HFFc6 (cell line): ENCODE results near the gene KRT222. TPM values are rescaled to one million over a fixed set of nuclear protein-coding genes. Genes with fewer than 3 reads are reported as not detected.

Source experiments
- DNase-seq: peaks from one replicate; pipeline ENCODE4 v3.0.0-alpha.2; 2018
- H3K27ac Mint-ChIP-seq: 2 replicates; pipeline ENCODE4 v1.8.0; 2020; ENCODE audit warnings: mild to moderate bottlenecking, mixed read lengths
- H3K27me3 Mint-ChIP-seq: 2 replicates; pipeline ENCODE4 v1.8.0; 2021; ENCODE audit warnings: mild to moderate bottlenecking, moderate library complexity, mixed read lengths; ENCODE audit not compliant: insufficient read depth
- H3K36me3 Mint-ChIP-seq: 2 replicates; pipeline ENCODE4 v1.8.0; 2021; ENCODE audit warnings: low read depth, mixed read lengths
- H3K4me1 Mint-ChIP-seq: 2 replicates; pipeline ENCODE4 v1.8.0; 2020; ENCODE audit warnings: low read depth, mixed read lengths
- H3K4me3 Mint-ChIP-seq: 2 replicates; pipeline ENCODE4 v1.8.0; 2020; ENCODE audit warnings: mild to moderate bottlenecking, moderate library complexity, mixed read lengths
- H3K9me3 Mint-ChIP-seq: 2 replicates; pipeline ENCODE4 v1.8.0; 2020; ENCODE audit warnings: mild to moderate bottlenecking, mixed read lengths
- total RNA-seq, 6 experiments: library from RNA; stranded (reverse); fragmentation: NEBNext Ultra II Directional; extraction: Animal tissue kit (Norgen Biotek cat#: 25700); gene quantifications; 2 replicates in 1 of 6; 3 replicates in 5 of 6; pipeline ENCODE4 v1.2.3, GENCODE V29; 2021
- TF ChIP-seq, protein P1 (sequence below): fragments of 200-600 bp; sonication (generic); IDR thresholded peaks from 2 replicates; pipeline ENCODE4 v1.5.0; 2021; ENCODE audit warnings: antibody characterized with exemption, mild to moderate bottlenecking

The KRT222 gene
- total RNA-seq, 6 experiments from 2014 or later, result not detected

DNA sequence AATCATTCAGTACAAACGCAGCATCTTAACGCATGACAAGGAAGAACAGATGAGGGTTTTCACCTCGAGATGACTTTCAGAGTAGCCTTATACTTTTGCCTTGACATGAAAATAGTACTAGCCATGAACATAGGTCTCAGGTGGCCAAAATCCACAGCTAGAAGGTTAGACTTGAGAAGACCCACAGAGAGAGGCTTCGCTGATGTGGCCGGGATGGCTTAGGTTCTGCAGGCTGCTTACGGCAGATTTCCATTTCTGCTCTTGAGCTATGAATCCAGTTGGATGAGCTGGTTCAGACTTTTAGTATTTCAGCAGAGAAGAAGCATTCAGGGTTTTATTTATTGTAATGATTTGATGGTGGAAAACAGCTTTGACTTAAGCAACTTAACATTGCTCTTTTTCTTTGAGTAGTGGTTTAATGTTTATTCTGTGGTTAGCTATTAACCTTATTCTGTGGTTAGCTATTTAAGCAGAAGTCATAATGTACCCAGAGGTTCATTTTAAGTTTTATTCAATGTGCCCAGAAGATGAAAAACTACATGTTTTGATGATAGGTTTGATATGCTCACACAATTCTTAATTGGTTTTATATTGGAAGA is 31.0 kb upstream of the KRT222 start:
- no peak overlapping the region for H3K27ac Mint-ChIP-seq

DNA sequence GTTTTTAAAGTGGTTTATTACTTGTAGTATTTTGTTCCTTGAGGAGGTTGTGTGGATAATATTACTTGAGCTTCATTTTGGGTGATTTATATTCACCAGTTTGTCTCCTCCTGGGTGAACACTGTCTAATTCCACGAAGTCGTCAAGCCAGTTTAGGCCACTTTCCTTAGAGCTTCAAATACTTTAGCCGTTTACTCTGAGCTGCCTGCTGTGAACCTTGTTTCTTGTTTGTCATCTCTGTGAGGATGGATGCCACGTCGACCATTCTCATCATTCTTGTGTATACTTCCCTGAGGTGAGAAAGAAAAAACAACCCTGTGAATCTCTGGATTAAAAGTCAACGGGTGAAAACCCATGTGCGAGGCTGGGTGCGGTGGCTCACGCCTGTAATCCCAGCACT is 29.6 kb upstream of the KRT222 start:
- TF ChIP-seq, protein P1, sequence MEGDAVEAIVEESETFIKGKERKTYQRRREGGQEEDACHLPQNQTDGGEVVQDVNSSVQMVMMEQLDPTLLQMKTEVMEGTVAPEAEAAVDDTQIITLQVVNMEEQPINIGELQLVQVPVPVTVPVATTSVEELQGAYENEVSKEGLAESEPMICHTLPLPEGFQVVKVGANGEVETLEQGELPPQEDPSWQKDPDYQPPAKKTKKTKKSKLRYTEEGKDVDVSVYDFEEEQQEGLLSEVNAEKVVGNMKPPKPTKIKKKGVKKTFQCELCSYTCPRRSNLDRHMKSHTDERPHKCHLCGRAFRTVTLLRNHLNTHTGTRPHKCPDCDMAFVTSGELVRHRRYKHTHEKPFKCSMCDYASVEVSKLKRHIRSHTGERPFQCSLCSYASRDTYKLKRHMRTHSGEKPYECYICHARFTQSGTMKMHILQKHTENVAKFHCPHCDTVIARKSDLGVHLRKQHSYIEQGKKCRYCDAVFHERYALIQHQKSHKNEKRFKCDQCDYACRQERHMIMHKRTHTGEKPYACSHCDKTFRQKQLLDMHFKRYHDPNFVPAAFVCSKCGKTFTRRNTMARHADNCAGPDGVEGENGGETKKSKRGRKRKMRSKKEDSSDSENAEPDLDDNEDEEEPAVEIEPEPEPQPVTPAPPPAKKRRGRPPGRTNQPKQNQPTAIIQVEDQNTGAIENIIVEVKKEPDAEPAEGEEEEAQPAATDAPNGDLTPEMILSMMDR, result no peak
- Mint-ChIP-seq H3K36me3 (no peaks in the 10 kb centered on the region), H3K27ac (no peak overlapping the region), H3K9me3 (no peaks in the 10 kb centered on the region), H3K4me1 (no peaks in the 10 kb centered on the region), H3K27me3 (peaks cover 49% of the 10 kb centered on the region), H3K4me3 (no peak overlapping the region)
- DNase-seq, result no peak

More for the DNA sequence above, 31.0 kb upstream of the KRT222 start:
- Mint-ChIP-seq H3K36me3 (no peaks in the 10 kb centered on the region), H3K27me3 (peaks cover 49% of the 10 kb centered on the region), H3K4me1 (no peaks in the 10 kb centered on the region), H3K9me3 (no peaks in the 10 kb centered on the region), H3K4me3 (no peak overlapping the region)
- DNase-seq, result no peak
- TF ChIP-seq, protein P1, result no peak

DNA sequence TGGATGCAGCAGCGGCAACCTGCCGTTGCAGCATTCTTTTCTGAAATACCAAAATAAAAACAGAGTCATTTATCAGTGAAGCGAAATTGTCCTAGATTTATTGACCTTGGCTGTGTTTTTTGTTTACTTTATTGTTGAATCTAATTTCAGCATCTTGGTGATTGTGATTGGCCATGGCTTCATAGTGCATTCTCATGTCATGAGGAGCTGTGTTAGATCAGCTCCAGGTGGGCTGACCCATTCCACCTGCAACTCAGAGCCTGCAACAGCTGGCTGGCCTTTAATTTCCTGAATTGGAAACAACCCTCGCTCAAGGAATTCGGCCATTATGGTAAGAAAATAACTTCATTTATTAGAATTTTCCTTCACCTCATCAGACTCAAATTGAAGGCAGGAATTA is 22.1 kb upstream of the KRT222 start:
- Mint-ChIP-seq H3K4me1 (no peaks in the 10 kb centered on the region), H3K27ac (no peak overlapping the region), H3K36me3 (no peaks in the 10 kb centered on the region), H3K9me3 (no peaks in the 10 kb centered on the region), H3K27me3 (peaks cover 31% of the 10 kb centered on the region), H3K4me3 (no peak overlapping the region)
- no peak for DNase-seq
- TF ChIP-seq, protein P1, result no peak

- H3K27me3 Mint-ChIP-seq, result peaks cover 33% of the 10 kb centered on the region
- no peak overlapping the region for H3K27ac Mint-ChIP-seq
- DNase-seq, result no peak
- H3K4me1 Mint-ChIP-seq, result no peaks in the 10 kb centered on the region
- H3K36me3 Mint-ChIP-seq, result no peaks in the 10 kb centered on the region
- no peaks in the 10 kb centered on the region for H3K9me3 Mint-ChIP-seq
- no peak overlapping the region for H3K4me3 Mint-ChIP-seq
- TF ChIP-seq, protein P1, result no peak
Observed at GRCh38 chr17:40686192-40686591, 21.2 kb upstream of the KRT222 start.

- Mint-ChIP-seq H3K27ac (no peak overlapping the region), H3K9me3 (no peaks in the 10 kb centered on the region), H3K4me3 (no peak overlapping the region), H3K4me1 (no peaks in the 10 kb centered on the region), H3K36me3 (no peaks in the 10 kb centered on the region), H3K27me3 (peaks cover 33% of the 10 kb centered on the region)
- no peak for DNase-seq
- TF ChIP-seq, protein P1, result no peak
Observed at GRCh38 chr17:40680998-40681397, 16.0 kb upstream of the KRT222 start.

DNA sequence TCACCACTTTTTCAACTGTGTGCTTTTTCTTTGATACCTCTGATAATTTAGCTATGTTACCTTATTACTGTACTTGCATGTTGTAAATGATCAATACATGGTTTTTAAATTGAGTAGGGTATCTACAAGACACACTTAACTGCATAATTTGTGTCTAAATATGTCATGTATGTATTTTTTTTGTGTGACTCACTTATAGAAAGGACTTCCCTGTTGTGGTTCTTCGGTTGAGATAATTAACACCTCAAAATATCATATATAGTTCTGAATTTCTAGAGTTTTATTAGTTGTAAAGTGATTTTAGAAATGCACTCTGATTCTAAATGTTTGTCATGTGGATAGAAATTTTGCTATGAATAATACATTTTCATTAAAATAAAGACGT is 14.5 kb upstream of the KRT222 start:
- no peaks in the 10 kb centered on the region for H3K36me3 Mint-ChIP-seq
- H3K9me3 Mint-ChIP-seq, result no peaks in the 10 kb centered on the region
- peaks cover 36% of the 10 kb centered on the region for H3K27me3 Mint-ChIP-seq
- H3K27ac Mint-ChIP-seq, result no peak overlapping the region
- no peak overlapping the region for H3K4me3 Mint-ChIP-seq
- TF ChIP-seq, protein P1, result no peak
- no peaks in the 10 kb centered on the region for H3K4me1 Mint-ChIP-seq
- no peak for DNase-seq
